Liver (tissue), 9 donors: ENCODE measurements around the gene CYP3A5. TPM values are rescaled to one million over a fixed set of nuclear protein-coding genes. Genes with fewer than 3 reads are reported as not detected.
"Not testable (repeated sequence)": the region's sequence is repeated elsewhere in the genome, so short reads cannot be mapped to it uniquely, and the experiment has no call there.

ENCODE experiments used
- DNase-seq: peaks from one replicate; pipeline ENCODE4 v3.0.0-alpha.2; 2017; ENCODE audit warnings: low spot score
- H3K27ac ChIP-seq, 2 donors: one replicate each; pipeline ENCODE4 v1.7.0; 2013; ENCODE audit warnings: inconsistent platforms in 2 of 2, low read length in 2 of 2, control low read depth in 1 of 2, low read depth in 1 of 2, mild to moderate bottlenecking in 1 of 2
- H3K27me3 ChIP-seq, 4 donors: one replicate each; pipeline versions ENCODE4 v1.6.1 to v1.7.0; 2013; ENCODE audit warnings: low read length in 3 of 4, inconsistent platforms in 1 of 4, mild to moderate bottlenecking in 1 of 4, moderate library complexity in 1 of 4; ENCODE audit not compliant: control insufficient read depth in 4 of 4, insufficient read depth in 4 of 4
- H3K36me3 ChIP-seq, 4 donors: one replicate each; pipeline versions ENCODE4 v1.6.1 to v1.7.0; 2013; ENCODE audit warnings: low read length in 3 of 4, mild to moderate bottlenecking in 3 of 4, low read depth in 1 of 4, moderate library complexity in 1 of 4; ENCODE audit not compliant: control insufficient read depth in 4 of 4, insufficient read depth in 3 of 4
- H3K4me1 ChIP-seq, 4 donors: one replicate each; pipeline versions ENCODE4 v1.6.1 to v1.7.0; 2013; ENCODE audit warnings: low read length in 3 of 4, mild to moderate bottlenecking in 3 of 4, moderate library complexity in 1 of 4; ENCODE audit not compliant: control insufficient read depth in 4 of 4, insufficient read depth in 4 of 4
- H3K4me3 ChIP-seq, 3 donors: one replicate each; pipeline versions ENCODE4 v1.6.1 to v1.7.0; 2013; ENCODE audit warnings: low read length in 3 of 3, control low read depth in 1 of 3, low read depth in 1 of 3, mild to moderate bottlenecking in 1 of 3
- H3K9ac ChIP-seq, 2 donors: one replicate each; pipeline ENCODE4 v1.7.0; 2013; ENCODE audit warnings: low read length in 2 of 2, mild to moderate bottlenecking in 2 of 2, moderate library complexity in 2 of 2, control low read depth in 1 of 2, low read depth in 1 of 2
- H3K9me3 ChIP-seq, 4 donors: one replicate each; pipeline versions ENCODE4 v1.6.1 to v1.7.0; 2013; ENCODE audit warnings: low read length in 3 of 4; ENCODE audit not compliant: control insufficient read depth in 4 of 4
- EGR1 ChIP-seq, 2 donors: IDR thresholded peaks; 2 replicates each; pipeline ENCODE4 v1.6.1; 2016 to 2018; ENCODE audit warnings: antibody characterized with exemption in 2 of 2, low read depth in 2 of 2
- FOXA1 ChIP-seq: IDR thresholded peaks from 2 replicates; pipeline ENCODE4 v1.6.1; 2016; ENCODE audit warnings: antibody characterized with exemption
- FOXA2 ChIP-seq: IDR thresholded peaks from 2 replicates; pipeline ENCODE4 v1.6.1; 2016; ENCODE audit warnings: antibody characterized with exemption
- GABPA ChIP-seq, 2 donors: IDR thresholded peaks in 1 of 2; conservative IDR thresholded peaks in 1 of 2; 2 replicates each; pipeline ENCODE4 v1.6.1; 2016; ENCODE audit warnings: antibody characterized with exemption in 2 of 2, mild to moderate bottlenecking in 1 of 2, moderate library complexity in 1 of 2
- HNF4A ChIP-seq, 2 donors: conservative IDR thresholded peaks; 2 replicates each; pipeline ENCODE4 v1.6.1; 2016; ENCODE audit warnings: antibody characterized with exemption in 2 of 2, mild to moderate bottlenecking in 2 of 2
- HNF4G ChIP-seq: IDR thresholded peaks from 2 replicates; pipeline ENCODE4 v1.6.1; 2016; ENCODE audit warnings: antibody characterized with exemption
- RAD21 ChIP-seq, 2 donors: IDR thresholded peaks; 2 replicates each; pipeline ENCODE4 v1.6.1; 2016; ENCODE audit warnings: antibody characterized with exemption in 2 of 2, mild to moderate bottlenecking in 2 of 2
- RXRA ChIP-seq, 2 donors: IDR thresholded peaks; 2 replicates each; pipeline ENCODE4 v1.6.1; 2017 to 2018; ENCODE audit warnings: antibody characterized with exemption in 2 of 2, mild to moderate bottlenecking in 1 of 2
- TAF1 ChIP-seq: conservative IDR thresholded peaks from 2 replicates; pipeline ENCODE4 v1.6.1; 2016; ENCODE audit warnings: antibody characterized with exemption, mild to moderate bottlenecking
- WGBS: extraction: QIAGEN DNeasy Blood & Tissue Kit; methylation state at CpG from one replicate; pipeline ENCODE4 v1.1.7; 2013; 5-methylcytosine and 5-hydroxymethylcytosine counted together
- polyA plus RNA-seq, 2 donors: library from polyadenylated mRNA; stranded (reverse) in 1 of 2; unstranded in 1 of 2; fragments of 200-250 nt in 1 of 2; fragments of >200 nt in 1 of 2; fragmentation: Nextera tagmentation in 1 of 2; extraction: Ambion mirVana in 1 of 2; gene quantifications; one replicate each; pipeline versions ENCODE4 v1.2.1 to v1.2.3, GENCODE V29; 2013 to 2015
- total RNA-seq, 2 donors: library from RNA; depleted of rRNA; stranded (reverse); fragments of >200 nt; gene quantifications; one replicate each; pipeline ENCODE4 v1.2.3, GENCODE V29; 2014
- TF ChIP-seq, protein P1 (sequence below): IDR thresholded peaks from 2 replicates; pipeline ENCODE4 v1.6.1; 2016; ENCODE audit warnings: antibody characterized with exemption, mild to moderate bottlenecking
- TF ChIP-seq, protein P2 (sequence below): IDR thresholded peaks from 2 replicates; pipeline ENCODE4 v1.6.1; 2016; ENCODE audit warnings: antibody characterized with exemption
- TF ChIP-seq, protein P3 (sequence below): IDR thresholded peaks from 2 replicates; pipeline ENCODE4 v1.6.1; 2016; ENCODE audit warnings: antibody characterized with exemption
- TF ChIP-seq, protein P4 (sequence below): IDR thresholded peaks from 2 replicates; pipeline ENCODE4 v1.6.1; 2016; ENCODE audit warnings: antibody characterized with exemption
- TF ChIP-seq, protein P5 (sequence below): fragments of 150-350 bp; IDR thresholded peaks from 2 replicates; pipeline ENCODE4 v1.5.1; 2017; ENCODE audit warnings: improper control_type of control experiment, low read depth, low read length; ENCODE audit not compliant: missing input control
- donor health status: healthy.
- donor health status: healthy.
- donor health status: healthy.
- donor health status: healthy.
- donor health status: healthy.

Gene CYP3A5
- total and polyA plus RNA-seq, 4 donors: 21.9 to 1,413 (median 717) TPM

DNA sequence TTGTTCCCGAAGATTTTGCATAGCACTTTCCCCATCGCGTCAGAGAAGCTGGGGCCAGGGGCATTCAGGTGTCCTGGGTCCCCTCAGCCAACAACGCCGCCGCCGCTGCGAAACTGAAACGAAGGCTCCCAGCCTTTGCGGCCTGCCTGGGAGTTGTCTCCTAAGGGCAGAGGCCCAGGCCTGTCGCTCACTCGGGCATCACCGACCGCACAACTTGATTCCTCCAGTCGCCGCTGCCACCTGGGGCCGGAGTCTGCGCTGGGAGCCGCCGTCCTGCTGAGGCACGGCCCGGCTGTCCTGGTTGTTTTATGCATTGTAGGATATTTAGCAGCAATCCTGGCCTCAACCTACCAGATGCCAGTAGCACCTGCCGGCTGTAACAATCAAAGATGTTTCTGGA is 41.1 kb downstream of the CYP3A5 start:
- Histone ChIP-seq H3K27me3 (no peaks in the 10 kb centered on the region), H3K9ac (no peak overlapping the region), H3K27ac (no peak overlapping the region), H3K4me3 (no peak overlapping the region), H3K36me3 (no peaks in the 10 kb centered on the region), H3K4me1 (no peaks in the 10 kb centered on the region), H3K9me3 (no peaks in the 10 kb centered on the region)
- DNase-seq: no peak
- 96% methylated on average over 23 of the region's 23 CpGs for WGBS
- TF ChIP-seq HNF4A (conservative IDR thresholded peaks at IDR 0.05): no peak
- TF ChIP-seq RXRA (IDR thresholded peaks at IDR 0.05): no peak
- TF ChIP-seq, protein P1, sequence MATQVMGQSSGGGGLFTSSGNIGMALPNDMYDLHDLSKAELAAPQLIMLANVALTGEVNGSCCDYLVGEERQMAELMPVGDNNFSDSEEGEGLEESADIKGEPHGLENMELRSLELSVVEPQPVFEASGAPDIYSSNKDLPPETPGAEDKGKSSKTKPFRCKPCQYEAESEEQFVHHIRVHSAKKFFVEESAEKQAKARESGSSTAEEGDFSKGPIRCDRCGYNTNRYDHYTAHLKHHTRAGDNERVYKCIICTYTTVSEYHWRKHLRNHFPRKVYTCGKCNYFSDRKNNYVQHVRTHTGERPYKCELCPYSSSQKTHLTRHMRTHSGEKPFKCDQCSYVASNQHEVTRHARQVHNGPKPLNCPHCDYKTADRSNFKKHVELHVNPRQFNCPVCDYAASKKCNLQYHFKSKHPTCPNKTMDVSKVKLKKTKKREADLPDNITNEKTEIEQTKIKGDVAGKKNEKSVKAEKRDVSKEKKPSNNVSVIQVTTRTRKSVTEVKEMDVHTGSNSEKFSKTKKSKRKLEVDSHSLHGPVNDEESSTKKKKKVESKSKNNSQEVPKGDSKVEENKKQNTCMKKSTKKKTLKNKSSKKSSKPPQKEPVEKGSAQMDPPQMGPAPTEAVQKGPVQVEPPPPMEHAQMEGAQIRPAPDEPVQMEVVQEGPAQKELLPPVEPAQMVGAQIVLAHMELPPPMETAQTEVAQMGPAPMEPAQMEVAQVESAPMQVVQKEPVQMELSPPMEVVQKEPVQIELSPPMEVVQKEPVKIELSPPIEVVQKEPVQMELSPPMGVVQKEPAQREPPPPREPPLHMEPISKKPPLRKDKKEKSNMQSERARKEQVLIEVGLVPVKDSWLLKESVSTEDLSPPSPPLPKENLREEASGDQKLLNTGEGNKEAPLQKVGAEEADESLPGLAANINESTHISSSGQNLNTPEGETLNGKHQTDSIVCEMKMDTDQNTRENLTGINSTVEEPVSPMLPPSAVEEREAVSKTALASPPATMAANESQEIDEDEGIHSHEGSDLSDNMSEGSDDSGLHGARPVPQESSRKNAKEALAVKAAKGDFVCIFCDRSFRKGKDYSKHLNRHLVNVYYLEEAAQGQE: no peak
- TF ChIP-seq EGR1 (IDR thresholded peaks at IDR 0.05; ENCODE audit: low read depth in 2 of 2): no peak
- no peak for TF ChIP-seq RAD21 (IDR thresholded peaks at IDR 0.05)
- TF ChIP-seq, protein P2, sequence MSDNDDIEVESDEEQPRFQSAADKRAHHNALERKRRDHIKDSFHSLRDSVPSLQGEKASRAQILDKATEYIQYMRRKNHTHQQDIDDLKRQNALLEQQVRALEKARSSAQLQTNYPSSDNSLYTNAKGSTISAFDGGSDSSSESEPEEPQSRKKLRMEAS: no peak
- no peak for TF ChIP-seq FOXA1
- TF ChIP-seq, protein P3, sequence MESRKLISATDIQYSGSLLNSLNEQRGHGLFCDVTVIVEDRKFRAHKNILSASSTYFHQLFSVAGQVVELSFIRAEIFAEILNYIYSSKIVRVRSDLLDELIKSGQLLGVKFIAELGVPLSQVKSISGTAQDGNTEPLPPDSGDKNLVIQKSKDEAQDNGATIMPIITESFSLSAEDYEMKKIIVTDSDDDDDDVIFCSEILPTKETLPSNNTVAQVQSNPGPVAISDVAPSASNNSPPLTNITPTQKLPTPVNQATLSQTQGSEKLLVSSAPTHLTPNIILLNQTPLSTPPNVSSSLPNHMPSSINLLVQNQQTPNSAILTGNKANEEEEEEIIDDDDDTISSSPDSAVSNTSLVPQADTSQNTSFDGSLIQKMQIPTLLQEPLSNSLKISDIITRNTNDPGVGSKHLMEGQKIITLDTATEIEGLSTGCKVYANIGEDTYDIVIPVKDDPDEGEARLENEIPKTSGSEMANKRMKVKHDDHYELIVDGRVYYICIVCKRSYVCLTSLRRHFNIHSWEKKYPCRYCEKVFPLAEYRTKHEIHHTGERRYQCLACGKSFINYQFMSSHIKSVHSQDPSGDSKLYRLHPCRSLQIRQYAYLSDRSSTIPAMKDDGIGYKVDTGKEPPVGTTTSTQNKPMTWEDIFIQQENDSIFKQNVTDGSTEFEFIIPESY: no peak
- TF ChIP-seq TAF1: no peak
- TF ChIP-seq, protein P4, sequence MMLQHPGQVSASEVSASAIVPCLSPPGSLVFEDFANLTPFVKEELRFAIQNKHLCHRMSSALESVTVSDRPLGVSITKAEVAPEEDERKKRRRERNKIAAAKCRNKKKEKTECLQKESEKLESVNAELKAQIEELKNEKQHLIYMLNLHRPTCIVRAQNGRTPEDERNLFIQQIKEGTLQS: no peak
- TF ChIP-seq, protein P5, sequence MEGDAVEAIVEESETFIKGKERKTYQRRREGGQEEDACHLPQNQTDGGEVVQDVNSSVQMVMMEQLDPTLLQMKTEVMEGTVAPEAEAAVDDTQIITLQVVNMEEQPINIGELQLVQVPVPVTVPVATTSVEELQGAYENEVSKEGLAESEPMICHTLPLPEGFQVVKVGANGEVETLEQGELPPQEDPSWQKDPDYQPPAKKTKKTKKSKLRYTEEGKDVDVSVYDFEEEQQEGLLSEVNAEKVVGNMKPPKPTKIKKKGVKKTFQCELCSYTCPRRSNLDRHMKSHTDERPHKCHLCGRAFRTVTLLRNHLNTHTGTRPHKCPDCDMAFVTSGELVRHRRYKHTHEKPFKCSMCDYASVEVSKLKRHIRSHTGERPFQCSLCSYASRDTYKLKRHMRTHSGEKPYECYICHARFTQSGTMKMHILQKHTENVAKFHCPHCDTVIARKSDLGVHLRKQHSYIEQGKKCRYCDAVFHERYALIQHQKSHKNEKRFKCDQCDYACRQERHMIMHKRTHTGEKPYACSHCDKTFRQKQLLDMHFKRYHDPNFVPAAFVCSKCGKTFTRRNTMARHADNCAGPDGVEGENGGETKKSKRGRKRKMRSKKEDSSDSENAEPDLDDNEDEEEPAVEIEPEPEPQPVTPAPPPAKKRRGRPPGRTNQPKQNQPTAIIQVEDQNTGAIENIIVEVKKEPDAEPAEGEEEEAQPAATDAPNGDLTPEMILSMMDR: no peak
- TF ChIP-seq GABPA (IDR thresholded peaks at IDR 0.05 in 1 of 2, conservative IDR thresholded peaks at IDR 0.05 in 1 of 2): no peak
- TF ChIP-seq FOXA2: no peak
- TF ChIP-seq HNF4G: no peak

DNA sequence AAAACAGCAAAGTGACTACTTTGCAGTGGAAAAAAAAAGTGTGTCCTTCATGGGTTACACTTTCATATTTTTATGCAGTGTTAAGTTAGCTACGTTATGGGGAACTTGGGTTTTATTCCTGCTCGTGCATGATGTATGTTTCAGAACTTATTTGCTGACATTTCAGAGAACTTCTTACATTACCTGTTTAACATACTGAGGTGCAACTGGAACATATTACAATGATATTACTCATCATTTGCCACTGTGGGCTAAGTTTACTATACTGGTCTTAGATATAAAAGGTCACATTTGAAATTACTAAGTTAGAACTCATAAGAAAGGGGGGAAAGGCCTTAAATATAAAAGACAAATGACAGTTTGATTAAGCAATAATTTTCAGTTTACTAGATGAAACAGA is 42.4 kb downstream of the CYP3A5 start:
- not testable (repeated sequence) for H3K9me3 ChIP-seq, H3K9ac ChIP-seq, H3K4me1 ChIP-seq, H3K4me3 ChIP-seq, DNase-seq, H3K36me3 ChIP-seq, H3K27ac ChIP-seq, H3K27me3 ChIP-seq
- WGBS: 87% methylated on average over 2 of the region's 2 CpGs
